Fibroblast of the conjunctiva (primary cell): ENCODE results near the gene CNBP.
"Not testable (repeated sequence)": the region's sequence is repeated elsewhere in the genome, so short reads cannot be mapped to it uniquely, and the experiment has no call there.

Experiments
- DNase-seq: peaks from one replicate; pipeline ENCODE4 v3.0.0-alpha.2; 2010; ENCODE audit warnings: low read depth

CNBP gene

DNA sequence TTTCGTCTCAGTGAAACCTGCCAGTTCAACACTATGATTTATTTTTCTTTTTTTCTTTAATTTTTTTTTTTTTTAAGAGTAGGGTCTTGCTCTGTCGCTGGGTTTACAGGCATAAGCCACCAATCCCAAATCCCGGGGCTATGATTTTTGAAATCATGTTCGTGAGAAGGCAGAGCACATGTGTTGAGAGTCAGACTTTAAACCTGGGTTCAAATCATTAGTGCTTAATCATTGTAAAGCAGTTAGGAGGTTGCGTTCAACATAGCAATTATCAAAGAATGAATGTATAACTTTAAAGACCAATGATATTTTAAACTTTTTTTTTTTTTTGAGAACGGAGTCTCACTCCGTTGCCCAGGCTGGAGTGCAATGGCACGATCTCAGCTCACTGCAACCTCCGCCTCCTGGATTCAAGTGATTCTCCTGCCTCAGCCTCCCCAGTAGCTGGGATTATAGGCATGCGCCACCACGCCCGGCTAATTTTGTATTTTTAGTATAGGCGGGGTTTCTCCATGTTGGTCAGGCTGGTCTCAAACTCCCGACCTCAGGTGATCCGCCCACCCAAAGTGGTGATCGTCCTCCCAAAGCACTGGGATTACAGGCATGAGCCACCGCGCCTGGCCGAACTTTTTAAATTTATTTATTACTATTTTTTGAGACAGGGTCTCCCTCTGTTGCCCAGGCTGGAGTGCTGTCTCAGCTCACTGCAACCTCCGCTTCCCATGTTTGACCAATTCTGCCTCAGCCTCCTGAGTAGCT, 1.3 kb upstream of the CNBP start:
- DNase-seq: not testable (repeated sequence)

DNA sequence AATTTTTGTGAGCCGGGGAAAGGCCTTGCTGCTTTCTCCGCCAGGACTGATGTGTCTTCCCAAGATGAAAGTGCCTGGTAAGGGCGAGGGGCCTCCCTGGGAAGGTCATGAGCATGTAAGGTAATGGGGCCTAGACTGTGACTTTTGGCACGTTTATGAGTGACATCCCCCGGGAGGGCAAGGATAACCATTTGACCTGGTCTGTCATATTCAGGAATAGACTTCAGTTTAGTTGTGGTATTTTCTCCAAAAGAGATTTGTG, 631 bp upstream of the CNBP start:
- DNase-seq: no peak

DNA sequence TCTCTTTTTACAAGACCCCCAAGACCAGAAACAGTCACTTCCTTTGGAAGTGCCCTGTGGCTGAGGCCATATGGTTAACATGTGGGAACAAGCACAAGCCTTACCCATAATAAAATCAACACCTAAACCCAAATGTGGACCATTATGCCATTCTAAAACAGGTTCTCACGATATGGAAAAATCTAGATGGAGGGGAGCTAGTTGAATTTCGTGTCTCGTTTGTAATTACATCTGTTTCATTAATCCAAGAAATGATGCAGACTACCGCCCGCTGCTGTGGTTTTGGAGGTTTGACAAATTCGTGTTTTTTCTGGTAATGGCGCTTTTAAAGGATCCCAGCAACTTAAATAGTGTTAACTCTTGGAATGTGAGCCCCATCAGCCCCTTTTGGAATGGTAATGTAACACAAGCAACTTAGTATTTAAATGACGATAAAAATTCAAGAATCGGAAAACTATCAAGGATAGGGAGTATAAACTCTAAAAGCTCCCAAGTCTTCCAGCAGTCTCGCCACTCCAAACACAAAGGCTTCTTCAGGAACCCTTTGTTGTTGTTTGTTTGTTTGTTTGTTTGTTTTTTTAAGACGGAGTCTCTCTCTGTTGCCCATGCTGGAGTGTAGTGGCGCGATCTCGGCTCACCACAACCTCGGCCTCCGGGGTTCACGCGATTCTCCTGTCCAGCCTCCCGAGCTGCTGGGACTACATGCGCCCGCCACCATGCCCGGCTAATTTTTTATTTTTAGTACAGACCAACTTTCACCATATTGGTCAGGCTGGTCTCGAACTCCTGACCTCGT, 1.1 kb downstream of the CNBP start:
- DNase-seq: no peak

DNA sequence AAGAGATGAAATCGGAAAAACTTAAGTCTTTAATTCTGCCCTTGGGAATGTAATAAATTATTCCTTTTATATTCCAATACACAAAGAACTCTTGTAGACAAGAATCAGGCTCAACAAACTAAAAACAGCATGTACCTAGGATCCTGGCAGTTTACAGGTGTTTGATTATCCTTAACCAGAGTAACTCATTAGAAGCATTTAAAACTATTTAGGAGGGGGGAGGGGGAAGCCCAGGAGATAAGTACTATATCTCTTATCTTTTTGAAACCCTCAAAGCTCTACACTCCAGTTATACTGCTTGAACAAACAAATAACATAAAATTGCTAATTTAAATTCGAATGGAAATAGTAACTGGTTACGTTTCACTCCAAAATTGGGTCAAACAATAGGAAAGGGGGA, 1.9 kb downstream of the CNBP start:
- no peak for DNase-seq

DNA sequence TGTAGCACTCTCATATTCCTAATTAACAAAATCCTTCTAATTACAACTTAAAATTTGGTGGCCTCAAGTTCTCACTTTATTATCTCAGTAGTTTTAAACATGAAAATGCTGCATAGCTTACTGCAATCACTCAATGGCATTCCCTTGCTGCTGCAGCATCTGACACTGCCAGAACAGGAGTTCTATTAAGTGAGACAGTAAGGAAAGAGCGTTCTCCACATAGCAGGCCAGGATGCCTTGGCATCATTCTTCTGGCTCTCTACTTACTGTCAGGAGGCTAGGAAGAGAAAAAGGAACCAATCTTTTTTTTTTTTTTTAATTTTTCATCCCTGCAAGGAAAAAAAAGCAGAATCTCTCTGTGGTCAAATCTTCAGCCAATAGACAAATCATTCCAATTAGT, 3.2 kb downstream of the CNBP start:
- DNase-seq: no peak

DNA sequence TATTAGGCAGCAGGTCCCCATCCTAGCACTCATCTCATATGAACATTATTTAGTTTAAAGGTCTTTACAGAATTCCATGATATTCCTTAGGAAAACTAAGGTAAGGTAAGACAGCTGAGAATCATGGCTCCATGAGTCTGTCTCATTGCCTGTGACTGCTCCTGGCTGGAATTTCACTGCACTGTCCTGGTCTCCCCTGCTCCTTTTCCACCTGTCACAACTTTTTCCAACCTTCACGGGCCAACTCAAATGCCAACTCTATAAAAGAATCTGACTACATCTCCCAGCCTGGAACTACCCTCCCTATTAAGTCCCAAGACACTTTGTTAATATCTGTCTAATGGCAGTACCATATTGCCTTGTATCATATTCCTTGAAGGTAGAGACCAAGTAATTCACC, 7.6 kb downstream of the CNBP start:
- no peak for DNase-seq

DNA sequence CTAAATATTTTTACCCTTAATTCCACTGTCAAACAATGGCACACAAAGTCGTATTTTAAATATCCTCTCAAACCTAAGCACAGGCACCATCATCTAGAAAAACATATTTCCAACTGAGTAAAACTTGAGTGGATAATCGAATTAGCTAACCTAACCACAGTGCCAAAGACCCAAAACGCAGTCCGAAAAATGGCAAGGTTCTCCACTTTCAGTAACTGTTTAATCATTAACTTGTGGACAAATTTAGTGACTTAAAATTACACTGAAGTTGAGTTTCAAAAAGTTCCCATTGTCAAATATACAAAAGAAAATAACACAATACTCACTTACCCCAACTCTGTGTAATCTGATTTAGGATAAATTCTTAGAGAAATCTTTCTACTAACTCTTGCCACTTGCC, 10.0 kb downstream of the CNBP start:
- DNase-seq: no peak

DNA sequence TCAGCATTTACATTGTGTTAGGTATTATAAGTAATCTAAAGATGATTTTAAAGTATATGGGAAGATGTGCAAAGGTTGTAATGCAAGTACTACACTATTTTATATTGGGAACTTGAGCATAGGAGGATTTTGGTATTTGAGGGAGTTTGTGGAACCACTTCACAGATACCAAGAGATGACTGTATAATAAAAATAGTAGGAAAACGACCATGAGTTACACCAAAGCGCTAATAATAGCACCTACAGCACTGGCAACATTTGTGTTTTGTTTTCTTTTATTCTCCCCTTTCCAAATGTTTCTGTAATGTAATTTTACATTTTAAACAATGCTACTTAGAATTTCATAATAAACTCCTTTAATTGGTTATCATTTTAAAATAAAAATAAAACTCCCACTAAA, 10.5 kb downstream of the CNBP start:
- no peak for DNase-seq

DNA sequence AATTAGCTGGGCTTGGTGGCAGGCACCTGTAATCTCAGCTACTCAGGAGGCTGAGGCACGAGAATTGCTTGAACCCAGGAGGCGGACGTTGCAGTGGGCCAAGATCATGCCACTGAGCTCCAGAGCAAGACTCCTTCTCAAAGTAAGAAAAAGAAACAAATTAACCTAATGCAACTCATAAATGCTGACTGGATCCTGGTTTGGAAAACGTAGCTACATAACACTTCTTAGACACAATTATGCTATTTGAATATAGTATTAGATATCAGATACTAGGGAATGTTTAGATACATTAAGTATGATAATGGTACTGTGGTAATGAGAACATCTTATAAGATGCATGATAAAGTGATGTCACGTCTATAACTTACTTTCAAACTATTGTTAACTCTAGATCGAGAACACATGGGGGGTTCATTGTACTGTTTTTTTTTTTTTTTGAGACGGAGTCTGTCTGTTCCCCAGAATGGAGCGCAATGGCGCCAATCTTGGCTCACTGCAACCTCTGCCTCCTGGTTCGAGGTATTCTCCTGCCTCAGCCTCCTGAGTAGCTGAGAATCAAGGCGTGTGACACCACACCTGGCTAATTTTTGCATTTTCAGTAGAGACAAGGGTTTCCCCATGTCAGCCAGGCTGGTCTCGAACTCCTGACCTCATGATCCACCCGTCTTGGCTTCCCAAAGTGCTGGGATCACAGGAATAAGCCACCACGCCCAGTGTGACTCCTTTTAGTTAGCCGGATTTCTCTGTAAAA, 16.9 kb downstream of the CNBP start:
- no peak for DNase-seq

DNA sequence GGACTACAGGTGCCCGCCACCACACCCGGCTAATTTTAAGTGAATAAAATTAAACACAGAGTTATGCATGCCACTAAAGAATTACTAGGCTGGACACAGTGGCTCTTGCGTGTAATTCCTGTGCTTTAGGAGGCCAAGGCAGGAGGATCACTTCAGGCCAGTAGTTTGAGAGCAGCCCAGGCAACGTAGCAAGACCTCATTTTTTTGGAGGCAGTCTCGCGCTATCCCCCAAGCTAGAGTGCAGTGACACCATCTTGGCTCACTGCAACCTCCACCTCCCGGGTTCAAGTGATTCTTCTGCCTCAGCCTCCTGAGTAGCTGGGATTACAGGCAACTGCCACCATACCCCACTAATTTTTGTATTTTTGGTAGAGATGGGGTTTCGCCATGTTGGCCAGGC, 18.1 kb downstream of the CNBP start:
- not testable (repeated sequence) for DNase-seq

DNA sequence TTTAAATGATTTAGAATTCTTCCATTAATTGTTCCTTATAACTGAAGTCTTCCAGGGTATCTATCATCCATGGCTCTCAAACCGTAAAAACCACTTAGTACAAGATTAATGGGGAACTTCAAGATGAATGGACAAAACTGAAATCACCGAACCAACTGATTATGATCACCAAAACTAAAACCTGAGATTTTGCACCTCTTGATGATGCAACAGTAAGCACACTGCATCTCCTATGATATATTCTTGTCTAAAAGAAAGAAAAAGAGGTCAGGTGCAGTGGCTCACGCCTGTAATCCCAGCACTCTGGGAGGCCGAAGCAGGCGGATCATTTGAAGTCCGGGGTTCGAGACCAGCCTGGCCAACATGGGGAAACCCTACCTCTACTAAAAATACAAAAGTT, 19.2 kb downstream of the CNBP start:
- no peak for DNase-seq

DNA sequence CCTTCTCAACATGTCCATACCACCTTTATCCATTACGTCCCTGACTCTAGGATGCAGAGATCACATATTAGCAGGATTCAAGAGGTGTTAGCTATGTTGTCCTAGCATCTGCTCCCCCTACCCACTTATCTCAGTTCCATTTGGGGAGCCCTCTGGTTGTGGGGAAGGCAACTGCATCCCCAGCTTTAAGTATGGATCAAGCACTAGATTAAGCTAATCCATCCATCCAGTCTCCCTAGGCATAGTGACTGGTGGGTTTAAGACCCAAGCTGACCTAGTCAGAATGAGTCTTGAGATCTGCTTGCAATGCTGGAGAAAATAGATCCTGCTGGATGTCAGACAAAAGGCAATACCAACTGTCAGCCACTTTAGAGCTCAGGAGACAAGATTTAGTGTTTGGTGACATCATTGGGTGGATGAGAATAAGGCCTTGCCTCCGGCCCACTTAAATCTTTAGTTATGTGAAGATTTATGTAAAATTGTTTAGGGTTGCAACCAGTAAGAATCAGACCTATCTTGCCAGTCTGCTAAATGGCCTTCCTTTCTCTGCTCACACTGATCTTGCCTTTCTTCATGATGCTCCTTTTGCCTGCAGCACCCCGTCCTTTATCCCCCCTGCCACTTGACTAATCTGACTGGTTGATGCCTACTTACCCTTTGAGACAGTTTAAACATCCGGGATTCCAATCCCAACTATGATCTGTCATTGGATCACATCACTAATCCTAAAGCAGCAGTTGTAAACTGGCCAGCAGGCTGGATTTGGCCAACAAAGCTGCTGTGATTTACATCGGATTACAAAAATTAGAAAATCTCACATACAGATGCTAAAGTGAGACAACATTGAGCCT, 20.7 kb downstream of the CNBP start:
- no peak for DNase-seq

DNA sequence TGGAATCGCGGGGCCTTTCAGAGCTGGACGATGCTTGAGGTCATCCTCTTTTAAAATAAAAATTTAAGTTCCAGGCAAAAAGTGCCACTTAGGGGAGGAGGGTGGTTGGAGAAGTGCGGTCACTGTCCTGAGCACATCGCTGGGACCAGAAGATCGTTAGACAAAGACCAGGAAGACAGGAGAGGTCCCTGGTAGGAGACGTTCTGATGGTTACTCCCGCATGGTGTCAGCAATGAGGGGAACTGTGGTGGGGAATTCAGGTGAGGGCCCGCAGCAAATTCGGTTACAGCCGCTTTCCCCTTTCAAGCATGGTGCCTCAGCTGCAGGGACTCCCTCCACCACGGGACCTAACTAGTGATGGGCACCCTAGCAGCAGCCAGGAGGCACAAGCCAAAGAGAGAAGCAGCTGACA, 21.8 kb downstream of the CNBP start:
- DNase-seq: no peak

DNA sequence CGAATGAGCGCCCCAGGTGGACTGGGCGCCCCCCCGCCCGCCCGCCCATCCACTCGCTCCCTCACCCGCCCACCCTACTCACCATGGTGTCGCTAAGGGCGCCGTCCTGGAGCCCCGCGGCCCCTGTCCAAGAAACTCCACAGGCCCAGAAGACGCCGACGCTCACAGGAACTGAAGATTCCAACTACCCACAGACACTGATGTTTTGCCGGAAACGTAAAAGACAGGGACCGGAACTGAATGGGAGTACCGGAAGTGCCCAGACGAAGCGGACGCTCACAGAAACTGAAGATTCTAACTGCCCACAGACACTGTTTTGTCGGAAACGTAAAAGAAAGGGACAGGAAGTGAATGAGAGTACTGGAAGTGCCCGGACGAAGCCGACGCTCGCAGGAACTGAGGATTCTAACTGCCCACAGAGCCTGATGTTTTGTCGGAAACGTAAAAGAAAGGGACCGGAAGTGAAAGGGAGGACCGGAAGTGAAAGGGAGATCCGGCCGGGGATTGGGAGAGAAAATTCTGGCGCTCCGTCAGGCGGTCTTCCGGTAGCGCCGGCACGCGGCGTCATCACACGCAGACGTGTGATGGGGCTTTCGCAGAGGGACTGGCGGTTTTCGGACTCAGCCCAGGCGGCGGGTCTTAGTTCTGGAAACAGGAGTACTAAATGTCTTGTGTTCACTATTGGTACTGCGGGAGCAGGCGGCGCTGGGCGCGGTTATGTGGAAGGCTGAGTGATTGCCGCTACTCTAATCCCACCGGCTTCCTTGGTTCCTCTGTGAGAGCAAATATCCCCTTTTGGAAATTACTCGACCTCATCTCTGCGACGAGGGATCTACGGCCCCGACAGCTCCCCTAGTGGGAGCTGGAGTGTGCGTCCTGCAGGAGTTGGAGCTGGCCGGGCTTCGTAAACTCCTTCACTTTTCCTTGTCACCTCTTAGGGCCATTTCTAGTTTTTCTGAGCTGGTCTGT, 22.5 kb downstream of the CNBP start, which contains the start of gene ISY1:
TSS of gene ISY1 (minus strand) at position 173 of the 969 bp plus-strand sequence. CDS start at position 85, 88 bp downstream.
- peak; percentile 92 for DNase-seq

DNA sequence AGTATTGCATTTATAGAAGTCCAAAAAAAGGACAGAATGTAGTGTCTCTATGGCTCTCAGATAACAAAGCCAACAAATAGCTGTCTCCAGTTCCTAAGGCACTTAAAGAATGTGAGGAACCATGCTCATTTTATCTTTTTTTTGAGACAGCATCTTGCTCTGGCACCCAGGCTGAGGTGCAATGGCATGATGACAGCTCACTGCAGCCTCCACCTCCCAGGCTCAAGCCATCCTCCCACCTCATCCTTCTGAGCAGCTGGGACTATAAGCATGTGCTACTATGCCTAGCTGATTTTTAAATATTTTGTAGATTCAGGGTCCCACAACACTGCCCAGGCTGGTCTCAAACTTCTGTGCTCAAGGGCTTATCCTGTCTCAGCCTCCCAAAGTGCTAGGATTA, 38.9 kb downstream of the CNBP start:
- no peak for DNase-seq

DNA sequence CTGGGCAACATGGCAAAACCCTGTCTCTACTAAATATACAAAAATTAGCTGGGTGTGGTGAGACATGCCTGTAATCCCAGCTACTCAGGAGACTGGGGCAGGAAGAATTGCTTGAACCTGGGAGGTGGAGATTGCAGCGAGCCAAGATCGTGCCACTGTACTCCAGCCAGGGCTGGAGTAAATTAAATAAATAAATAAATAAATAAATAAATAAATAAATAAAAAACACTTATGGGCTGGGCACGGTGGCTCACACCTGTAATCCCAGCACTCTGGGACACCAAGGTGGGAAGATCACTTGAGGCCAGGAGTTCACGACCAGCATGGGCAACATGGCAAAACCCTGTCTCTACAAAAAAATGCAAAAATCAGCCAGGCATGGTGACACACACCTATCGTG, 42.7 kb downstream of the CNBP start:
- not testable (repeated sequence) for DNase-seq

DNA sequence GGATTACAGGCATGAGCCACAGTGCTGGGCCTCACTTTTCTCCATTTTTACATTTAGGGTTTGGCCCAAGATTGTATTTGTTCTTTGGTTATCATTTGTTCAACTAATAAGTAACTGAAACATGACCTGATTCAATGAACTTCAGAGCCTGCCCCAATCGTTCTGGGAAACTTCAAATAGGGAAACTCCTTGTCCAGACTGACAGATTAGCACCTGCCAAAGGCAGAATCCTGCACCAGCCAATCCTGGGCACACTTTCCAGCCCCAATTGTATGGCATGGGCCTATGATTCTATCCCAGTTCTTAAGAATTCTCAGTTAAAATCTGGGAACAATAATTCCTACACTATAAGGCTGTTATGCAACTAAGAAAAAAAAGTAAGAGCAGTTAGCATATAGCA, 43.8 kb downstream of the CNBP start:
- DNase-seq: no peak

DNA sequence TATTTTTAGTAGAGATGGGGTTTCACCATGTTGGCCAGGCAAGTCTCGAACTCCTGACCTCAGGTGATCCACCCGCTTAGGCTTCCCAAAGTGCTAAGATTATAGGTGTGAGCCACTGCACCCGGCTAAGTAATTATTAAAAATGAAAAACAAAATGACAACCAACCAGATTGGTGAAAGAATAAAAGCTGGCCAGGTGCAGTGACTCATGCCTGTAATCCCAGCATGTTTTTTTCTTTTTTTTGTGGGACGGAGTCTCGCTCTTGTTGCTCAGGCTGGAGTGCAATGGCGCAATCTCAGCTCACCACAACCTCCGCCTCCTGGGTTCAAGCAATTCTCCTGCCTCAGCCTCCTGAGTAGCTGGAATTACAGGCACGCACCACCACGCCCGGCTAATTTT, 47.4 kb downstream of the CNBP start:
- DNase-seq: not testable (repeated sequence)

DNA sequence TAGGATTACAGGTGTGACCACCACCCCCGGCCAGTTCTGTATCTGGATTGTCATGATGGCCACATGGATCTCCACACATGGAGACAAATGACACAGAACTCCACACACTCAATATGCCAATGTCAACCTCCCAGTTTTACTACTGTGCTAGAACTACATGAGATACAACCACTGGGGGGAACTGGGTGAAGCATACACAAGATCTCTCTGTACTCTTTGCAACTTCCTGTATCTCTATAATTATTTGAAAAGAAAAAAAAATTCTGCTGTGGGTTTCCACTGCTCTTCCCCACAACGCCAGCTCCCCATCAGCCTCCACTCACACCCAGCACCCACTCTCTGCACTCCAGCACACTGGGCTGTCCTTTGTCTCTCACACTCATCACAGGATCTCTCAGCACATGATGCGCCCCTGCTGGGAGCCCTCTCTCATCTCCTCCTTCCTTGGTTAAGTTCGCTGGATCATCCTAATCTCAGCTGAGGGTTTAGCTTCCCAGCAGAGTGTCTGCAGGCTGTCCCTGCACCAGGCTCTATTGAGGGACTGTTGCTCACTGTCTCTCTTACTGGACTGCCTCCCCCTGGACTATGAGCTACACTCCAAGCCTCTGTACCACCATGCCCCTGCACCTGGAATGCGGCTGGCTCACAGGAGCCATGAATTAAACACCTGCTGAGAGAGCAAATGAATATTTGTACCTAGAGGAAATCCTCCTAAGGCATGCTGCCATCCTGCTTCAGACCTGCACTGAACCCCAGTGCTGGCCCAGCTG, 51.4 kb downstream of the CNBP start:
- no peak for DNase-seq

DNA sequence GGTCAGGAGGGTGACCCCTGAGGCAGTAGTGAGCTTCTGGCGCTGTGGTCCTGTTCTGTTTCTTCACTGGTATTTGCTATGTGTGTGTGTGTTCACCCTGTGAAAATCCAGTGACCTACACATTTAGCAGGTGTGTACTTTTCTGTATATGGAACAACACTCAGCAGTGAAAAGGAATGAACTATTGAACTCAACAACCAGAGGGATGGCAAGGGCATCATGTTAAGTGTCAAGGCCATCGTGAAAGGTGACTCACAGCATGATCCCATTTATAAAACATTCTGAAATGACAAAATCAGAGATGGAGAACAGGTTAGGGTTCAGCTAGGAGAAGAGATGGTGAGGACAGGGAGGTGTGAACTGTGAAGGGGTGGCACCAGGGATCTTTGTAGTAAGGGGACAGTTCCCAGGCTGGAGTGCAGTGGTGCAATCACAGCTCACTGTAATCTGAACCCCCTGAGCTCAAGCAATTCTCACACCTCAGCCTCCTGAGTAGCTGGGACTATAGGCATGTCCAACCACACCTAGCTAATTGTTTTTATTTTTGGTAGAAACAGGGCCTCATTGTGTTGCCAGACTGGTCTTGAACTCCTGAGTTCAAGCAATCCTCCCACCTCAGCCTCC, 52.1 kb downstream of the CNBP start:
- no peak for DNase-seq
